Osteocyte (in vitro differentiated cells): Measurements from ENCODE around the gene CTU1. TPM values are rescaled to one million over a fixed set of nuclear protein-coding genes. Genes with fewer than 3 reads are reported as not detected.

Source experiments
- DNase-seq: peaks from one replicate; pipeline ENCODE4 v3.0.0; 2021; ENCODE audit warnings: mixed read lengths; ENCODE audit not compliant: unreplicated experiment; ENCODE audit errors: extremely low spot score
- H3K27ac Mint-ChIP-seq: one replicate; pipeline ENCODE4 v1.8.0; 2021; ENCODE audit warnings: mild to moderate bottlenecking, mixed read lengths; ENCODE audit not compliant: unreplicated experiment
- H3K27me3 Mint-ChIP-seq: one replicate; pipeline ENCODE4 v1.8.0; 2021; ENCODE audit warnings: mixed read lengths; ENCODE audit not compliant: unreplicated experiment
- H3K36me3 Mint-ChIP-seq: one replicate; pipeline ENCODE4 v1.8.0; 2021; ENCODE audit warnings: mixed read lengths; ENCODE audit not compliant: unreplicated experiment
- H3K4me1 Mint-ChIP-seq: one replicate; pipeline ENCODE4 v1.8.0; 2021; ENCODE audit warnings: mixed read lengths; ENCODE audit not compliant: unreplicated experiment
- H3K4me3 Mint-ChIP-seq: one replicate; pipeline ENCODE4 v1.8.0; 2021; ENCODE audit warnings: mild to moderate bottlenecking, moderate library complexity, mixed read lengths; ENCODE audit not compliant: unreplicated experiment
- H3K9me3 Mint-ChIP-seq: one replicate; pipeline ENCODE4 v1.8.0; 2021; ENCODE audit warnings: mixed read lengths; ENCODE audit not compliant: unreplicated experiment
- total RNA-seq: library from RNA; stranded (reverse); gene quantifications from 2 replicates; pipeline ENCODE4 v1.2.1, GENCODE V29; 2021
- TF ChIP-seq, protein P1 (sequence below): fragments of 200-600 bp; sonication (generic); IDR thresholded peaks from 2 replicates; pipeline ENCODE4 v1.5.0; 2021; ENCODE audit warnings: antibody characterized with exemption, mild to moderate bottlenecking, moderate library complexity

Gene CTU1
- total RNA-seq, 1 donor from 2014 or later, result 5.6 TPM

GRCh38 chr19:51091126-51091525 is 17.1 kb downstream of the CTU1 start:
- no peak for DNase-seq
- Mint-ChIP-seq H3K4me1 (no peaks in the 10 kb centered on the region), H3K27ac (no peak overlapping the region), H3K27me3 (no peaks in the 10 kb centered on the region), H3K36me3 (no peaks in the 10 kb centered on the region), H3K9me3 (no peaks in the 10 kb centered on the region), H3K4me3 (no peak overlapping the region)
- TF ChIP-seq, protein P1, sequence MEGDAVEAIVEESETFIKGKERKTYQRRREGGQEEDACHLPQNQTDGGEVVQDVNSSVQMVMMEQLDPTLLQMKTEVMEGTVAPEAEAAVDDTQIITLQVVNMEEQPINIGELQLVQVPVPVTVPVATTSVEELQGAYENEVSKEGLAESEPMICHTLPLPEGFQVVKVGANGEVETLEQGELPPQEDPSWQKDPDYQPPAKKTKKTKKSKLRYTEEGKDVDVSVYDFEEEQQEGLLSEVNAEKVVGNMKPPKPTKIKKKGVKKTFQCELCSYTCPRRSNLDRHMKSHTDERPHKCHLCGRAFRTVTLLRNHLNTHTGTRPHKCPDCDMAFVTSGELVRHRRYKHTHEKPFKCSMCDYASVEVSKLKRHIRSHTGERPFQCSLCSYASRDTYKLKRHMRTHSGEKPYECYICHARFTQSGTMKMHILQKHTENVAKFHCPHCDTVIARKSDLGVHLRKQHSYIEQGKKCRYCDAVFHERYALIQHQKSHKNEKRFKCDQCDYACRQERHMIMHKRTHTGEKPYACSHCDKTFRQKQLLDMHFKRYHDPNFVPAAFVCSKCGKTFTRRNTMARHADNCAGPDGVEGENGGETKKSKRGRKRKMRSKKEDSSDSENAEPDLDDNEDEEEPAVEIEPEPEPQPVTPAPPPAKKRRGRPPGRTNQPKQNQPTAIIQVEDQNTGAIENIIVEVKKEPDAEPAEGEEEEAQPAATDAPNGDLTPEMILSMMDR, result no peak

DNA sequence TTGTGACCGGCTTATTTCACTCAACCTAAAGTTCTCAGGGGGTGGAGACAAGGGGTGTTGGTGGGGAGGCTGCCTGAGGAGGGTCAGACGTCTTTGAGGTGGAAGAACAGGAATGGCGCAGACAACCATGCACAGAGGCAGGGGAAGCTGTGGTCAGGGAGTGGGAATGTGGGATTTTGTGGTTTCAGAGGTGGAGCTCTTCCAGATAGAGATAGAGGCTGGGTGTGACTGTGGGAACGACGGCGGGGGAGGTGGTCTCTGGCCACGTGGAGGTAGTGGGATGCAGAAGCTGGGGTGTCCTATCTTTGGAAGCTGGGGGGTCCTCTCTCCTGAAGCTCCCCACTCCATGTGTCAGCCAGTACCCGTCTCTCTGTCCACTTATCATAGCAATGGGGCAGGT is 17.7 kb downstream of the CTU1 start:
- Mint-ChIP-seq H3K36me3 (no peaks in the 10 kb centered on the region), H3K27ac (no peak overlapping the region), H3K4me3 (no peak overlapping the region), H3K27me3 (no peaks in the 10 kb centered on the region), H3K9me3 (no peaks in the 10 kb centered on the region), H3K4me1 (no peaks in the 10 kb centered on the region)
- DNase-seq, result no peak
- TF ChIP-seq, protein P1, result no peak

- no peak for DNase-seq
- no peaks in the 10 kb centered on the region for H3K27me3 Mint-ChIP-seq
- H3K4me3 Mint-ChIP-seq, result no peak overlapping the region
- TF ChIP-seq, protein P1, result no peak
- H3K36me3 Mint-ChIP-seq, result no peaks in the 10 kb centered on the region
- no peaks in the 10 kb centered on the region for H3K9me3 Mint-ChIP-seq
- no peak overlapping the region for H3K27ac Mint-ChIP-seq
- H3K4me1 Mint-ChIP-seq, result no peaks in the 10 kb centered on the region
Observed at GRCh38 chr19:51089786-51090185, 18.4 kb downstream of the CTU1 start.

GRCh38 chr19:51086153-51086850 is 21.9 kb downstream of the CTU1 start:
- no peak overlapping the region for H3K27ac Mint-ChIP-seq
- no peak overlapping the region for H3K4me3 Mint-ChIP-seq
- no peaks in the 10 kb centered on the region for H3K27me3 Mint-ChIP-seq
- TF ChIP-seq, protein P1, result no peak
- H3K4me1 Mint-ChIP-seq, result no peaks in the 10 kb centered on the region
- no peaks in the 10 kb centered on the region for H3K9me3 Mint-ChIP-seq
- H3K36me3 Mint-ChIP-seq, result no peaks in the 10 kb centered on the region
- no peak for DNase-seq

DNA sequence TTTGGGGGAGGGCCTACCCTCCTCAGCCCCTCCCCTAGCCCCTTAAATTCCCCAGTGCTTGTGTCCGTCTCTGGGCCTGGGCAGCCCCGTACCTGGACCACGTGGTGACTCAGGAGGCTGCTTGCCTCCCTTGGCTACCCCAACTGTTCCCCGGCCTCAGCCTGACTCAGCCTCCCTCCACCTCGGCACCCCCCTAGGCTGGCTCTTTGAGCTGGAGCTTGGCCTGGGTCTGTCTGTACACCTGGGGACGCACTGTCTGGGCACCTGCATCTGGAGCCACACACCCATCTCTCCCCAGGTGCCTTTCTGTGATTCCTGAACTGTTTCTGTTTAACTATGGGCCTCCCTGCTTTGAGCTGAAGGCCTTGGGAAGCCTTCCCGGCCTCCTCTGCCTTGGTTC is 23.7 kb downstream of the CTU1 start:
- H3K9me3 Mint-ChIP-seq, result no peaks in the 10 kb centered on the region
- no peak overlapping the region for H3K4me3 Mint-ChIP-seq
- H3K27me3 Mint-ChIP-seq, result no peaks in the 10 kb centered on the region
- H3K36me3 Mint-ChIP-seq, result no peaks in the 10 kb centered on the region
- TF ChIP-seq, protein P1, result no peak
- H3K27ac Mint-ChIP-seq, result no peak overlapping the region
- no peak for DNase-seq
- H3K4me1 Mint-ChIP-seq, result no peaks in the 10 kb centered on the region
